Activated CD4-positive, alpha-beta T cell treated with anti-CD3 and anti-CD28 coated beads, Interleukin-2, amount 50 U/mL, for 24 hours (primary cell): ENCODE results near the gene MX1.

ENCODE experiments used
- DNase-seq, 2 donors: peaks; one replicate each; pipeline ENCODE4 v3.0.0-alpha.2; 2020; ENCODE audit warnings: low read depth in 1 of 2, low spot score in 1 of 2

Gene MX1

DNA sequence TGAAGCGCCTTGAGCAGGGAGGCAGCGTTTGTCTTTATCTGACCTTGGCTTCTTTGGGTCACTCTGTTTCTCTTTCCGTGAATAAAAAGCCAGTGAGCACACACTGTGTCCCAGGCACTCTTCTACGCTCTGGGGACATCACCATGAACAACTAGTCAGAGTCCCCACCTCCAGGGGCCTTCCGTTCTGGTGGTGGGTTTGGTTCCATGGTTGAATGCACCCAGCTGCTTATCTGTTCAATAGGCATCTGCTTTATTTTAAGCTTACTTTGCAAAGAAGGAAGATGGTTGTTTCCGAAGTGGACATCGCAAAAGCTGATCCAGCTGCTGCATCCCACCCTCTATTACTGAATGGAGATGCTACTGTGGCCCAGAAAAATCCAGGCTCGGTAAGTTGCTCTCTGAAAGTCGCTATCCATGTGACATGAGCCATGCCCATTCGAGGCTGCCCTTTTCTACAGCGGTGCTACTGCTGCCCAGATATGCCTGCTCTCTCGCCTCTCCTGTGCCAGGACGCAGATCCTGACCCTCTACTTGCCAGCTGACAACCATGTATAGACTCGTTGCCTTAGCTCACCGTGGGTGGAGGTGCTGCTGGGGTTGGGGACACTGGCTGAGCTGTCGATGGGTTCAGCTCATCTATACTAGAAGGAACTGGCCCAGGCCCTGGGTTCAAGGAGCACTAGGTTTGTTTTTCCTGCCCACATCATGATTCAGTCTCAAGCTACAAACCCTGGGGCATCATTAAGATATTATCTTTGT lies 5.9 kb downstream of the MX1 start:
- no peak for DNase-seq

DNA sequence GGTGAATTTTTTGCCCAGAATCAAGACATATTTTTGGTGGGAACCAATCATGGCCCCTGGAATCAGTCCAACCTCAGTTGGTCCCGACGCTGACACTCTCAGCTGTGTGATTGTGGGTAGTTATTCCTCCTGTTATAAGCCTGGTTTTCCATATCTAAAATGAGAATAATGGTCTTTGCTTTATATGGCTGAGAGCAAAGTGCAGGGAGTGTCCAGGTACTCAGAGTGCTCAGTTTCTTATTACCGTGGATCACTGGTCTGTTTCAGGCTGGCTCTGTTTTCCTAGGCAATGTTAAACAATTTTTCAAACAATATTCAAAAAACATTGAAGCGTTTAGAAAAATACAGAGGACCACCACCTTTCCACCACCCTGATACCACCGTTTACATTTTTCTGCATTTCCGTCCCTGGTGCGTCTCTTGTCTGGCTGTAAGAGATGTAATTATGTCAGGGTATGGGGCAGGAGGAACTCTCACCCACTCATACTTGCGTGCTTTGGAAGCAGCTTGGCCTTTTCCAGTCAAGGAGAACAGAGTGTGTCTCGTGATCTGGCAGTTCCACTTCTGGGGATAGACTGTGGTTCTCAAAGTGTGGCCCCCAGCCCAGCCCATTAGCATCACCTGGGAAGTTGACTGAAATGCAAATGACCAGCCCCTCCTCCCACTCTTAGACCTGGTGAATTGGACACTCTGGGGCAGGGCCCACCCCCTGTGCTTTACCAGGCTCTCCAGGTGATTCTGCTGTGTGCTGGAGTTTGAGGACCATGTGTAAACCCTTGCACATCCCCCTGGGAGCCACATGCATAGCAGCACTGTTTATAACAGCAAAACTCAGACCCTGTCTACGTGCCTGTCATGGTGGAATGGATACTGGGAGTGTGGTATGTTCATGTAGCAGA lies 6.8 kb downstream of the MX1 start:
- DNase-seq: no peak

- DNase-seq: no peak
These were observed 7.5 kb downstream of the MX1 start for GRCh38 chr21:41433566-41433965.

DNA sequence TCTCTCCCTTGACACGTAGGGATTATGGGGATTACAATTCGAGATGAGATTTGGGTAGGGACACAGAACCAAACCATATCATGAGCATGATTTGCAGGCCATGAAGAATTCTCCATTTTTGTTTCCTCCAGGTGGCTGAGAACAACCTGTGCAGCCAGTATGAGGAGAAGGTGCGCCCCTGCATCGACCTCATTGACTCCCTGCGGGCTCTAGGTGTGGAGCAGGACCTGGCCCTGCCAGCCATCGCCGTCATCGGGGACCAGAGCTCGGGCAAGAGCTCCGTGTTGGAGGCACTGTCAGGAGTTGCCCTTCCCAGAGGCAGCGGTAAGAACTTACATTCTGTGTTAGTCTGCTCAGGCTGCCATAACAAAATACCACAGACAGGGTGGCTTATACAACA lies 9.7 kb downstream of the MX1 start:
- DNase-seq: no peak

GRCh38 chr21:41437729-41438128 lies 11.7 kb downstream of the MX1 start:
- DNase-seq: no peak

- no peak for DNase-seq
These were observed 12.5 kb downstream of the MX1 start for GRCh38 chr21:41438425-41439113.

GRCh38 chr21:41439248-41439647 lies 13.2 kb downstream of the MX1 start:
- DNase-seq: no peak

DNA sequence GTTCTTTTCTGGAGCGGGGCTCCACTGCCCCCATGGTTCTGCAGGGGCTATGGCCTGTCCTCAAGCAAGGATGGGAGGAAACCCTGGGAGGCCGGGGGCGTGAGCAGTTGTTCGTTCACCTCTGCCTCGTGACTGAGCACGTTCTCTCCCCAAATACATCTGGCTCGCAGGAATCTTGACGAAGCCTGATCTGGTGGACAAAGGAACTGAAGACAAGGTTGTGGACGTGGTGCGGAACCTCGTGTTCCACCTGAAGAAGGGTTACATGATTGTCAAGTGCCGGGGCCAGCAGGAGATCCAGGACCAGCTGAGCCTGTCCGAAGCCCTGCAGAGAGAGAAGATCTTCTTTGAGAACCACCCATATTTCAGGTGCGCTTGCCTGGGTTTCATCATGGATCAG lies 15.5 kb downstream of the MX1 start:
- no peak for DNase-seq

- no peak for DNase-seq
These were observed 16.6 kb downstream of the MX1 start for GRCh38 chr21:41442481-41443186.

DNA sequence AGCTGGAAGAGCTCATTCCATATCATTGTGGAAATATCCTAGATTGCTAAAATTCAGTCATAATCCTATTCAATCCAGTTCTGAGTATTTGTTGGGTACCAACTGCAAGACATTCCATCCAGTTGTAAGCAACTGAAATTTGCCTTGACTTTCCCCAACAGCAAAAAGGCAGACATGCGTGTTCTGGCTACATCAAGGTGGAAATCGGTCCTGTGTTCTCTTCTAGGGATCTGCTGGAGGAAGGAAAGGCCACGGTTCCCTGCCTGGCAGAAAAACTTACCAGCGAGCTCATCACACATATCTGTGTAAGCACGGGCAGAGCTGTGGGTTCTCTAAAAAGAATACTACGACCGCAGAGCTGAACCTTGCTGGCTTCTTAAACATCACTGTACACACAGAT lies 17.5 kb downstream of the MX1 start:
- no peak for DNase-seq

GRCh38 chr21:41444703-41445464 lies 18.8 kb downstream of the MX1 start:
- no peak for DNase-seq

GRCh38 chr21:41445465-41445862 lies 19.4 kb downstream of the MX1 start:
- no peak for DNase-seq

- DNase-seq: no peak
These were observed 20.5 kb downstream of the MX1 start for GRCh38 chr21:41446586-41446985.

- DNase-seq: no peak
These were observed 21.3 kb downstream of the MX1 start for GRCh38 chr21:41447356-41447755.

DNA sequence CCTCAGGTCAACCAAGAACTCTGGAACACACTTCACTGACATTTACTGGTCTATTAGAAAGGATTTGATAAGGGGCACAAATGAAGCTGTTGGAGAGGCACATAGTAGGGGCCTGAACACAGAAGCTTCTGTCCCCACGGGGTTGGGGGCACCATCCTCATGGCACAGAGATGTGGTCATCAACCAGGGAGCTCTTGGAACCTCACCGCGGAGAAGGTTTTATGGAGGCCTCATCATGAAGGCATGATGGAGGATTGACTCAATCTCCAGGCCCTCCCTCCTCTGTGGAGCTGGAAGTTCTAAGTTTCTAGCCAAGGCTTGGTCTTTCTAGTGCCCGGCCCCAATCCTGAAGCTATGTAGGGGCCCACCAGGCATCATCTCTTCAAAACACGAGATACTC lies 23.6 kb downstream of the MX1 start:
- DNase-seq: no peak

DNA sequence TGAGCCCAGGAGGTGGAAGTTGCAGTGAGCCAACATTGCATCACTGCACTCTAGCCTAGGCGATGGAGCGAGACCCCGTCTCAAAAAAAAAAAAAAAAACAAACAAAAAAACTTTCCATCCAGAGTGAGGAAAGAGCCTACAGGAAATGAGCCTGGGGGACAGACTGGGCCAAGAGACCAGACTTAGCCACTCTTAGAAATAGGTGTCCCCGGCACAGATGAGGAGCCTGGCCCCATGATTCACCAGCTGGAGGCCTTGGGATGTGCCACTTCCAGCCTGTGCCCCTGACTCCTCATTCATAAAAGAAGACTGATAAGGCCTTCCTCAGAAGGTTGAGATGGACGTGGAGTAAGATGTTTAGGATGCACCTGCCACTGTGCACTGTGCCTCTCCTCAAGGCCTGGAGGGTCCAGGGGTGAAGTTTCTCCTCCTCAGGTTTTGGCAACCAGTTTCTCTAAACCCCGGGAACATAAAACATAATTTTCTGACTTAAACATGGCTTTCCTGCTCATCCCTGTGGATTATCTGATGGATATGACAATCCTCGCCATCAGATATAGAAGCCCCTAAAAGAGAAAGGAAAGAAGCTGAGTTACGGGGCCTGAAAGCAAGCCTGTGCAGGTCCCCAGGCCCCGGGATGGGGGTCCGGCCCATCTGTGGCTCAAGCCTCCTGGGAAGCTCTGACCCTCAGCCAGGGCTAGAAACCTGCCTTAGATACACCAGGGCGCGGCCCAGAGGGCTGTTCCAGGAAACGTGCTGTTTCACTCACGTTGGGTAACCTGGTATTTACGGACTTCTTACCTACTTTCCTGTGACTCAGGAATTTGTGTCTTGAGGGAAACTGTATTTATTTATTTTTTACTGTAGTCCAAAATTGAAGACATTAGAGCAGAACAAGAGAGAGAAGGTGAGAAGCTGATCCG lies 26.0 kb downstream of the MX1 start:
- DNase-seq: no peak

GRCh38 chr21:41453198-41453597 lies 27.2 kb downstream of the MX1 start:
- no peak for DNase-seq

DNA sequence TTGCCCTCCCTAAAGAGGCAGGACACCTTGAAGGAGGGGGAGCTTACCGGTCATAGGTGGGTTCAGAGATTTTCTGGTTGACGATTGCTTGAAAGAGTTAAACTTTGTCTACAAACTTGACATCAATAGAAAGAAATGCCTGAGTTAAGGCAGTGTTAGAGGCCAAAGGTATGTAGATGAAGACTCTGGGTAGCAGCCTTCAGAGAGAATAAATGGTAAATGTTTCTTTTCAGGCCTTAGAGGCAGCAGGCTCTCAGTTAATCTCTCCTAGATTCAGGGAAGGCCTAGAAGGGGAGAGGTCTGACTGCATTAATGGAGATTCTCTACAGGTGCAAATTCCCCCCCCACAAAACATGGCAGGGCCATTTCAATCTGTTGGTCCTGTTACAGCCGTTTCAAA lies 27.7 kb downstream of the MX1 start:
- no peak for DNase-seq

- no peak for DNase-seq
These were observed 32.1 kb downstream of the MX1 start for GRCh38 chr21:41458121-41458520.
